OCI-LY7 (cell line): ENCODE measurements around the gene DAB1.

ENCODE experiments used
- EZH2phosphoT487 ChIP-seq: fragments of 200-600 bp; sonication (generic); IDR thresholded peaks from 2 replicates; pipeline ENCODE4 v1.6.1; 2018; ENCODE audit warnings: low read depth, borderline replicate concordance, mild to moderate bottlenecking, mixed run types, antibody characterized with exemption, low read length, moderate library complexity, mixed read lengths
- TF ChIP-seq, protein P1 (sequence below): fragments of 200-600 bp; sonication (generic); conservative IDR thresholded peaks from 2 replicates; pipeline ENCODE4 v1.5.1; 2014; ENCODE audit warnings: mild to moderate bottlenecking, antibody characterized with exemption, low read length, moderate library complexity, mixed read lengths

GRCh38 chr1:57276918-57277317, 146.9 kb downstream of the DAB1 start:
- TF ChIP-seq, protein P1, sequence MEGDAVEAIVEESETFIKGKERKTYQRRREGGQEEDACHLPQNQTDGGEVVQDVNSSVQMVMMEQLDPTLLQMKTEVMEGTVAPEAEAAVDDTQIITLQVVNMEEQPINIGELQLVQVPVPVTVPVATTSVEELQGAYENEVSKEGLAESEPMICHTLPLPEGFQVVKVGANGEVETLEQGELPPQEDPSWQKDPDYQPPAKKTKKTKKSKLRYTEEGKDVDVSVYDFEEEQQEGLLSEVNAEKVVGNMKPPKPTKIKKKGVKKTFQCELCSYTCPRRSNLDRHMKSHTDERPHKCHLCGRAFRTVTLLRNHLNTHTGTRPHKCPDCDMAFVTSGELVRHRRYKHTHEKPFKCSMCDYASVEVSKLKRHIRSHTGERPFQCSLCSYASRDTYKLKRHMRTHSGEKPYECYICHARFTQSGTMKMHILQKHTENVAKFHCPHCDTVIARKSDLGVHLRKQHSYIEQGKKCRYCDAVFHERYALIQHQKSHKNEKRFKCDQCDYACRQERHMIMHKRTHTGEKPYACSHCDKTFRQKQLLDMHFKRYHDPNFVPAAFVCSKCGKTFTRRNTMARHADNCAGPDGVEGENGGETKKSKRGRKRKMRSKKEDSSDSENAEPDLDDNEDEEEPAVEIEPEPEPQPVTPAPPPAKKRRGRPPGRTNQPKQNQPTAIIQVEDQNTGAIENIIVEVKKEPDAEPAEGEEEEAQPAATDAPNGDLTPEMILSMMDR: no peak
- no peak for TF ChIP-seq EZH2phosphoT487
